WERI-Rb-1 (cell line): ENCODE measurements around the gene UAP1L1.
A peak's percentile ranks its signal among the peaks of the same experiment; 100 is the strongest.
"Not testable (repeated sequence)": the region's sequence is repeated elsewhere in the genome, so short reads cannot be mapped to it uniquely, and the experiment has no call there.

Source experiments
- DNase-seq: peaks from one replicate; pipeline ENCODE4 v3.0.0-alpha.2; 2020
- H3K27ac ChIP-seq: fragments of 250-450 bp; sonication (Bioruptor Pico); 2 replicates; pipeline ENCODE4 v1.5.1; 2020; ENCODE audit warnings: mild to moderate bottlenecking, moderate library complexity
- H3K27me3 ChIP-seq: fragments of 250-450 bp; sonication (Bioruptor Pico); 2 replicates; pipeline ENCODE4 v1.5.1; 2021; ENCODE audit warnings: mild to moderate bottlenecking, low read depth, moderate library complexity; ENCODE audit not compliant: insufficient read depth, severe bottlenecking
- H3K36me3 ChIP-seq: fragments of 250-450 bp; sonication (Bioruptor Pico); 2 replicates; pipeline ENCODE4 v1.5.1; 2020; ENCODE audit warnings: mild to moderate bottlenecking, moderate library complexity
- H3K4me3 ChIP-seq: 2 replicates; pipeline ENCODE4 v1.5.1; 2011; ENCODE audit warnings: low read depth, mild to moderate bottlenecking, control low read depth, low read length
- H3K9me3 ChIP-seq: fragments of 250-450 bp; sonication (Bioruptor Pico); 2 replicates; pipeline ENCODE4 v1.5.1; 2021; ENCODE audit warnings: mild to moderate bottlenecking, moderate library complexity; ENCODE audit not compliant: severe bottlenecking
- TF ChIP-seq, protein P1 (sequence below): IDR thresholded peaks from 2 replicates; pipeline ENCODE4 v1.5.1; 2011; ENCODE audit warnings: low read depth, mild to moderate bottlenecking, control low read depth, inconsistent platforms, low read length

Gene UAP1L1

DNA sequence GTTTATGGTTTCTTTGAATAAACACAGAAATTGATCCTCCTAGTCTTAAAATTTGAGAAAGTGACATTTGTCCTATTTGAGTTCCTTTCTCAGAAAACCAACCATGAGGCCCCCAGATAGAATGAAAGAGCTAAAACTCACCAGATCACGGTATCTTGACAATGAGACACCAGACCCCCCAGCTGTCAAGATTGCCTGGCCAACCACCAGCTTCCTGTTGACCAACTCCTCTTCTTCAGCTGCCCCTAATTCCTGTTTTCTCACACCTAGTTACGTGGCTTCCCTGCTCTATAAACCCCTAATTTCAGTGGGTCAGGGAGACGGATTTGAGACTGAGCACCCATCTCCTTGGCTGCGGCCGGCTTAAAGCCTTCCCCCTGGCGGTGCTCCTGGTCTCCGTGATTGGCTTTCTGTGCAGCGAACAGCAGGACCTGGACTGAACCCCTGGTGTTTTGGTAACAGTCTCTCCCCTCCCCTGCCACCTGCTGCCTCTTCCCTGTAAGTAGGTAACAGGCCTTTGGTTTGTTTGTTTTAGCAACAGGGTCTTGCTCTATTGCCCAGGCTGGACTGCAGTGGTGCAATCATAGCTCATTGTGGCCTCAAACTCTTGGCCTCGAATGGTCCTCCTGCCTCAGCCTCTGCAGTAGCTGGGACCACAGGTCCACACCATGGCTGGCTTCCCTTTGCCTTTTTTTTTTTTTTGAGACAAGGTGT is 18.6 kb upstream of the UAP1L1 start:
- Histone ChIP-seq H3K27ac (no peak overlapping the region), H3K36me3 (peaks cover 1% of the 10 kb centered on the region; the same call in 1 of the 2 replicates), H3K27me3 (no peaks in the 10 kb centered on the region), H3K9me3 (no peaks in the 10 kb centered on the region), H3K4me3 (no peak overlapping the region)
- DNase-seq = peak; percentile 65
- TF ChIP-seq, protein P1, sequence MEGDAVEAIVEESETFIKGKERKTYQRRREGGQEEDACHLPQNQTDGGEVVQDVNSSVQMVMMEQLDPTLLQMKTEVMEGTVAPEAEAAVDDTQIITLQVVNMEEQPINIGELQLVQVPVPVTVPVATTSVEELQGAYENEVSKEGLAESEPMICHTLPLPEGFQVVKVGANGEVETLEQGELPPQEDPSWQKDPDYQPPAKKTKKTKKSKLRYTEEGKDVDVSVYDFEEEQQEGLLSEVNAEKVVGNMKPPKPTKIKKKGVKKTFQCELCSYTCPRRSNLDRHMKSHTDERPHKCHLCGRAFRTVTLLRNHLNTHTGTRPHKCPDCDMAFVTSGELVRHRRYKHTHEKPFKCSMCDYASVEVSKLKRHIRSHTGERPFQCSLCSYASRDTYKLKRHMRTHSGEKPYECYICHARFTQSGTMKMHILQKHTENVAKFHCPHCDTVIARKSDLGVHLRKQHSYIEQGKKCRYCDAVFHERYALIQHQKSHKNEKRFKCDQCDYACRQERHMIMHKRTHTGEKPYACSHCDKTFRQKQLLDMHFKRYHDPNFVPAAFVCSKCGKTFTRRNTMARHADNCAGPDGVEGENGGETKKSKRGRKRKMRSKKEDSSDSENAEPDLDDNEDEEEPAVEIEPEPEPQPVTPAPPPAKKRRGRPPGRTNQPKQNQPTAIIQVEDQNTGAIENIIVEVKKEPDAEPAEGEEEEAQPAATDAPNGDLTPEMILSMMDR = 0 out of 2 replicates have a peak, but pooled peaks have one; percentile 2

DNA sequence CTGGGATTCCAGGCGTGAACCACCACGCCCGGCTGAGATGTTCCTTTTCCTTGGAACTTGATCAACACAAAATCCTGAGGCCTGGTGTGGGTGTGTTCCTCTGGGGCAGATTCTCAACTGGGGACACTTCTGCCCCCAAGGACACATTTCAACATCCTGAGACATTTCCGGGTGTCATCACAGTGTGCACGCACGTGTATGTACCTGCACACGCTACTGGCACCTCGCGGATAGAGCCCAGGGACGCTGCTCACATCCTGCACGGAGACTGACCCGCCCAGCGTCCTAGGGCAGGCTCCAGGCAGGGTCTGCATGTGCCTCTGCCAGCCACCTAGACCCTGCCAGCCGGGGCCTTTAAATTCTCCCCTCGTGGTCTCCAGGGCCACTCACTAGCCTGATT is 14.9 kb upstream of the UAP1L1 start:
- DNase-seq = no peak
- Histone ChIP-seq H3K9me3 (no peaks in the 10 kb centered on the region), H3K36me3 (peaks cover 36% of the 10 kb centered on the region), H3K27ac (no peak overlapping the region), H3K4me3 (no peak overlapping the region), H3K27me3 (no peaks in the 10 kb centered on the region)
- TF ChIP-seq, protein P1 = no peak

DNA sequence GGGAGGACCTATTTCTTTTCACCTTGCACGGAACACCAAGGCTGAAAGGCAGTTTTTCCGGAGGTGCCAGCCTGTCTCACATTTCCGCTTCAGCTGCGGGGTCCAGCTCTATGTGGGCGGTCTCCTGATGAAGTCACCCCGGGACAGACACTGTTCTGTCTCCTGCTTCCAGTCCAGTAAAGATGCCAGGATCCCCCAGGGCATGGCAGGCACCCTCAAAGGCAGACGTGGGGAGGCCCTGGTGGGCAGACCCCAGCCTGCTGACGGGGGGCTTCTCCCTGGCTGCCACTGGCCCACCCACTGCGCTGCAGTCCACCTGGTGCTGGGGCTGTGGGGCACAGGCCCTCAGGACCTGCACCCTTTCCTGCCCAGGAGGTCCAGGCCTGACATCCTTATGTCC is 14.5 kb upstream of the UAP1L1 start:
- not testable (repeated sequence) for H3K27ac ChIP-seq, H3K4me3 ChIP-seq, H3K27me3 ChIP-seq, H3K9me3 ChIP-seq, DNase-seq
- H3K36me3 ChIP-seq = peaks cover 37% of the 10 kb centered on the region

DNA sequence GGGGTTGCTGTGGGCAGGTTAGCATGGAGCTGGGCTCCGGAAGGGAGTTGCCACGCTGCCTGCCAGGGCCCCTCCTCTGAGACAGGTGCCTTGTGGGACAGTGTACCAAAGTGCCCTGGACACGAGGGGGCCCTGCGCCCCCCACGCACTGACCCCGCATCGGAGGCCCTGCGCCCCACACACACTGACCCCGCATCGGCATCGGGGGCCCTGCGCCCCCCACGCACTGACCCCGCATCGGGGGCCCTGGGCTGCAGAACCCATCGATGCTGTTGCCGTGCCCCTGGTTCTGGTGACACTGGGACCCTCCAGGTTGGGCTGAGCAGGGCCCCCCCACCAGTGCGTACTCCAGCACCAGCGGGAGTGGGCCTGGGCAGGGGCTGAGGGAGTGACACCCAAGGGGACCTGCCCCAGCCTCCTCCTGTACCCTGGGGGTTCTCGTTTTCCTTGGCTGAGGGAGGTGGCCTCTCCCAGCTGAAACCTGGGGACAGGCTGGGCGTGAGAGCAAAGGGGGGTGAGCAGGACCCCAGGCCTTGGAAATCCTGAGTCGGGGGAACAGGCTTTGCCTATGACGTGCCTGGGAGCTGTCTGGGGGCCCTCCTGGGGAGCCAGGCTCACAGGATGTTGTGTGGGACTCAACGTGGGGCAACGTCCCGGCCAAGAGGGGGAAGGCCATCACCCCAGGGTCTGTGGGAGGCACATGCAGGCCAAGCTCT is 13.8 kb upstream of the UAP1L1 start:
- Histone ChIP-seq H3K9me3 (no peaks in the 10 kb centered on the region), H3K36me3 (peaks cover 40% of the 10 kb centered on the region), H3K27me3 (no peaks in the 10 kb centered on the region), H3K27ac (peak overlapping the region; percentile 50), H3K4me3 (no peak overlapping the region)
- TF ChIP-seq, protein P1 = no peak
- DNase-seq = no peak

DNA sequence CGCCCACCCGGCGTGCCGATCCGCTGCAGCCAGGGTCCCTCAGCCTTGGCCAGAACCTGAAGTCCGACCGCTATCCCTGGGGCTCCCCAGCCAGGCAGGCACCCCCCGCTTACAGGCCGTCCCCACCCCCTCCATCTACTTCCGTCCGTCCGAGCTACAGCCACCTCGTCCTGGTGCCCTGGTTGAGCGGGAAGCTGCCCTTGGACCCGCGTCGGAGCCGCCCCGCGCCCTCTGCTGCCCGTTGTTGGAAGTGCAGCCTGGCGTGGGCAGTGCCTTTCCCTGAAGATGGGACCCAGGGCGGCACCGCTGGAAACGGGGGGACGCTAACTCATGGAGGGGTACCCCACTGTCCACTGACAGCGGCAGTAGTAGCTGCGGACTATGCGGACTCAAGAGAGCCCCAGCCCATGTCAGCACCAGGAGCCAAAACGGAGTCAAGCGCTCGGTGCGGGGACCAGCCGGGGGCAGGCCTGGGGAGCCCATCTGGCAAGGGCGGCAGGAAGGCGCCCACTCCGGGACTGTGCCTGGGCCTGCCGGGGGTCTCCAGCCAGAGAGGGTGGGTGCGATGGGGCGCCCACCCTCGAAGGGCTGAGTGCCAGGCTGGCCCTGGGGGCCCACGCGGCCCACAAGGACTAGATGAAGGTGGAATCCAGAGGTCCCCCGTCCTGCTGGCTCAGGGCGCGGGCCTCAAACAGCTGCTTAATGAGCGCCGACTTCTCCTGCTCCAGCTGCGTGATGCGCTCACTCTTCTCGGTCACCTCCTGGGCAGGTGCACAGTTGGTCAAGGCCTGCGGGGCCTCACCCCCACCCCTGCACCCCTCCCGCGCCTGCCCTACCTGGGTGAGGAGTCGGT is 13.1 kb upstream of the UAP1L1 start:
- Histone ChIP-seq H3K36me3 (peaks cover 42% of the 10 kb centered on the region), H3K27me3 (no peaks in the 10 kb centered on the region), H3K27ac (peak overlapping the region; percentile 50), H3K4me3 (no peak overlapping the region), H3K9me3 (no peaks in the 10 kb centered on the region)
- DNase-seq = peak; percentile 78
- TF ChIP-seq, protein P1 = peak; percentile 94

DNA sequence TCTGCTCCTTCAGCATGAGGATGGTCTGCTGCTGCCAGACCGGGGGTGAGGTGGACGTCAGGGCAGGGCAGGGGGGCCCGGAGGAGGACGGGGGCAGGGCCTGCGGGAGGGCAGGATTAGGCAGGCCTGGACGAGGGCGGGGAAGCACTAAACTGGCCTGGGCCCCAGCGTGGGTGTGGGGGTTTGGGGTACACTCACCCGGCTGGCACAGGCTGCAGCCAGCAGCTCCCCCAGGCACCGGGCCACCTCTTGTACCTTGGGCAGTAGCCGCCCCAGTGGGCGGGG is 12.5 kb upstream of the UAP1L1 start:
- no peaks in the 10 kb centered on the region for H3K27me3 ChIP-seq
- no peak overlapping the region for H3K4me3 ChIP-seq
- no peaks in the 10 kb centered on the region for H3K9me3 ChIP-seq
- TF ChIP-seq, protein P1 = no peak
- DNase-seq = no peak
- no peak overlapping the region for H3K27ac ChIP-seq
- H3K36me3 ChIP-seq = peaks cover 42% of the 10 kb centered on the region
